SH-SY5Y (cell line): ENCODE data around the gene LLGL2.

ENCODE experiments used
- GATA2 ChIP-seq: IDR thresholded peaks from 2 replicates; pipeline ENCODE4 v1.6.1; 2011; ENCODE audit warnings: mild to moderate bottlenecking, low read depth, low read length
- GATA3 ChIP-seq: IDR thresholded peaks from 2 replicates; pipeline ENCODE4 v1.6.1; 2011; ENCODE audit warnings: low read depth, mild to moderate bottlenecking, low read length, moderate library complexity

DNA sequence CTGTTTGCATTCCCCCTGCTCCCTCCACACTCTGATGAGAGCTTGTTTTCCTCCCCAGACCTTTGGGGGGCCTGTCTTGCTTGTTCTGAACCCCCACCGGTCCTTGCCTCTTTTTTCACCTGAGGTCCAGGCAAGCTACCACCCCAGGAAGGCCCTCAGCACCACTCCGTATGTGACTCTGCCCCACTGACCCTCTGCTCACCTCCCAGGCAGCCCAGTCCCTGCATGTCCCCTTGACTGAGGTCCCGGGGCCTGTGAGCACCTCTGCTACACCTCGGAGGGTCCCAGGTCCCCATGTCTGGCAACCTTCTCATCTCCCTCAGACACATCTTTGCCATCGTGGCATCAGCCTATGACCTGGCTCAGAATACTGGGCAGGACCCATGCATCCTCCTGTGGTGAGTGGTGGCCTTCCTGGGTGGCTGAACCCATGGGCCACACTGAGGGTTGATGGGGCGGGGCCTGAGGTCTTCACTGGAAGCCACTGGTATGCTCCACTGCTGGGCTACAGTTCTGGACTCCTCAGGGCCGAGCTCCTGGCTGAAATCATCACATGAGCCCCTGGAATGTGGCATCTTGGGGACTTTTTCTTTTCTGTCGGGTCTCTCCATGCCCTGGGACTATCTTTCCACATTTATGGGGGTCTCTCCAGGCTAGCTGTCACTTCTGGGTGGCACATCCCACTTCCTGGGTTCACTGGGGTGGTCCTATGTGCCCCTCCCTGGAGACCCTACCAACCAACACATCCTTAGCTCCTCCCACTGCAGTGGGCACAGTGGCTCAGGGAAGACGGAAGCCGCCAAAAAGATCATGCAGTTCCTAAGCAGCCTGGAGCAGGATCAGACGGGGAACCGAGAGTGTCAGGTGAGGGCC is 65.6 kb downstream of the LLGL2 start:
- TF ChIP-seq GATA2 (no peak), GATA3 (no peak)
